Osteocyte (in vitro differentiated cells): Measurements from ENCODE around the gene ME3. TPM values are rescaled to one million over a fixed set of nuclear protein-coding genes. Genes with fewer than 3 reads are reported as not detected.
"Not testable (repeated sequence)": the region's sequence is repeated elsewhere in the genome, so short reads cannot be mapped to it uniquely, and the experiment has no call there.

Experiments
- DNase-seq: peaks from one replicate; pipeline ENCODE4 v3.0.0; 2021; ENCODE audit warnings: mixed read lengths; ENCODE audit not compliant: unreplicated experiment; ENCODE audit errors: extremely low spot score
- H3K27ac Mint-ChIP-seq: one replicate; pipeline ENCODE4 v1.8.0; 2021; ENCODE audit warnings: mild to moderate bottlenecking, mixed read lengths; ENCODE audit not compliant: unreplicated experiment
- H3K27me3 Mint-ChIP-seq: one replicate; pipeline ENCODE4 v1.8.0; 2021; ENCODE audit warnings: mixed read lengths; ENCODE audit not compliant: unreplicated experiment
- H3K36me3 Mint-ChIP-seq: one replicate; pipeline ENCODE4 v1.8.0; 2021; ENCODE audit warnings: mixed read lengths; ENCODE audit not compliant: unreplicated experiment
- H3K4me1 Mint-ChIP-seq: one replicate; pipeline ENCODE4 v1.8.0; 2021; ENCODE audit warnings: mixed read lengths; ENCODE audit not compliant: unreplicated experiment
- H3K4me3 Mint-ChIP-seq: one replicate; pipeline ENCODE4 v1.8.0; 2021; ENCODE audit warnings: mild to moderate bottlenecking, moderate library complexity, mixed read lengths; ENCODE audit not compliant: unreplicated experiment
- H3K9me3 Mint-ChIP-seq: one replicate; pipeline ENCODE4 v1.8.0; 2021; ENCODE audit warnings: mixed read lengths; ENCODE audit not compliant: unreplicated experiment
- CTCF ChIP-seq: fragments of 200-600 bp; sonication (generic); IDR thresholded peaks from 2 replicates; pipeline ENCODE4 v1.5.0; 2021; ENCODE audit warnings: antibody characterized with exemption, mild to moderate bottlenecking, moderate library complexity
- total RNA-seq: library from RNA; stranded (reverse); gene quantifications from 2 replicates; pipeline ENCODE4 v1.2.1, GENCODE V29; 2021

ME3 gene
- total RNA-seq, 1 donor from 2014 or later, result 19.5 TPM

GRCh38 chr11:86548271-86548917 is 124.0 kb downstream of the ME3 start:
- no peaks in the 10 kb centered on the region for H3K9me3 Mint-ChIP-seq
- no peak for DNase-seq
- no peak overlapping the region for H3K4me3 Mint-ChIP-seq
- peaks cover 8% of the 10 kb centered on the region for H3K36me3 Mint-ChIP-seq
- H3K4me1 Mint-ChIP-seq, result peaks cover 36% of the 10 kb centered on the region
- peak overlapping the region; percentile 84 for H3K27ac Mint-ChIP-seq
- no peak for TF ChIP-seq CTCF
- H3K27me3 Mint-ChIP-seq, result no peaks in the 10 kb centered on the region

- Mint-ChIP-seq H3K4me3 (no peak overlapping the region), H3K27ac (peak overlapping the region; percentile 84), H3K27me3 (no peaks in the 10 kb centered on the region), H3K36me3 (peaks cover 4% of the 10 kb centered on the region), H3K4me1 (peaks cover 39% of the 10 kb centered on the region), H3K9me3 (no peaks in the 10 kb centered on the region)
- no peak for DNase-seq
- TF ChIP-seq CTCF, result no peak
Observed at GRCh38 chr11:86547727-86548126, 124.7 kb downstream of the ME3 start.

GRCh38 chr11:86541299-86541698 is 131.1 kb downstream of the ME3 start:
- not testable (repeated sequence) for H3K36me3 Mint-ChIP-seq, DNase-seq, H3K4me3 Mint-ChIP-seq, H3K9me3 Mint-ChIP-seq, H3K27ac Mint-ChIP-seq, H3K27me3 Mint-ChIP-seq
- peaks cover 25% of the 10 kb centered on the region for H3K4me1 Mint-ChIP-seq

DNA sequence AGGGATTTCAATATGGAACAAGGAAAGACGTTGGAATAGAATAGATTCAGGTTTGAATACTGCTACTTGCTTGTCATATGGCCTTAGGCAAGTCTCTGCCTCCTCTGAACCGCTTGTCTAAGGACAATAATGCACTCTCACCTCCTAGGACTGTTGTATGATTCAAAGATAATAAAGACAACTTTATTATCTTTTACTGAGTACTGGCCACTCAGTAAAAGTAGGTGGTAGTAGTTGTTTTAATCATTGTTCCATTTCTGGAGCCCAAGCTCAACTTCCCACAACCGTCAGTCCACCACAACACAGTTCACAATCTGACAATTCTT is 134.2 kb downstream of the ME3 start:
- peaks cover 5% of the 10 kb centered on the region for H3K9me3 Mint-ChIP-seq
- TF ChIP-seq CTCF, result no peak
- DNase-seq, result no peak
- H3K27me3 Mint-ChIP-seq, result no peaks in the 10 kb centered on the region
- peaks cover 4% of the 10 kb centered on the region for H3K36me3 Mint-ChIP-seq
- no peak overlapping the region for H3K27ac Mint-ChIP-seq
- H3K4me3 Mint-ChIP-seq, result no peak overlapping the region
- peaks cover 20% of the 10 kb centered on the region for H3K4me1 Mint-ChIP-seq

DNA sequence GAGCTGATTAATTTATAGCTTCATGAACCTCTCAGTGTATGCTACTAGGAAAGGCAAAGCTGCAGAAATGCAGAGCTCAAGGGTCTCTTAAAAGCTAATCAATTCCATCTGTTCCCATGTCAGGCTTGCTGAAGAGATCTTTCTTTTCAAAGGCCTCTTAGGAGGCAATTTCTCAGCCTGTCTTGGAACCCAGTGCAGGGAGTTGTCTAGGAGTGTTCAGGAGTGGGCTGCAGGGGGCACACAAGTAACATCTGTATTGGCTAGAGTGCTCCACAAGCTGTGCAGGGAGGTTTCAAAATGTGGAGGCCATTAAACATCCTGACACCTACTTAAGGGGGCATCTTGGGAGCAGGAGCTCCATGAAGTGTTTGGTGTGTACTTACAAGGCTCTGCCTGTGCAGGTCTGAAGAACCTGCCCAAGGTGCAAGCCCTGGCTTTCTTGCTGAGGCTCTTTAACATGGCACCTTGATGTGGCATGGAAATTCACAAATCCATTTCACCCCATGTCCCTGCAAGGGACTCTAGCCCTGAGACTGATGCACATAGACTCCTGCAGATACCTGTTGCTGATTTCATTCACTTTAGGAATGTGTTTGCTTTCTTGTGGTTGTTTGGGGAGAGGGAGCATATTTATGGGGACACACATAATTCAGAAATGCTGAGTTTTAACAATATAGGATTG is 134.7 kb downstream of the ME3 start:
- Mint-ChIP-seq H3K4me3 (no peak overlapping the region), H3K36me3 (peaks cover 4% of the 10 kb centered on the region), H3K27me3 (no peaks in the 10 kb centered on the region), H3K9me3 (peaks cover 5% of the 10 kb centered on the region), H3K27ac (no peak overlapping the region), H3K4me1 (peaks cover 19% of the 10 kb centered on the region)
- peak; percentile 44 for TF ChIP-seq CTCF
- no peak for DNase-seq
